Right ventricle myocardium inferior (tissue), 1 donor: ENCODE data around the gene MS4A14. TPM values are rescaled to one million over a fixed set of nuclear protein-coding genes. Genes with fewer than 3 reads are reported as not detected.
A peak's percentile ranks its signal among the peaks of the same experiment; 100 is the strongest.
"Not testable (repeated sequence)": the region's sequence is repeated elsewhere in the genome, so short reads cannot be mapped to it uniquely, and the experiment has no call there.

Source experiments
- ATAC-seq: fragments of 200-7000 bp; cut with Tn5 transposase; one replicate; pipeline ENCODE4 v1.9.1; 2020; ENCODE audit warnings: mild to moderate bottlenecking, moderate library complexity
- DNase-seq: peaks from one replicate; pipeline ENCODE4 v3.0.0; 2021; ENCODE audit errors: missing footprints
- intact Hi-C: fragments of 100-400 bp; cut with DNase I; formaldehyde crosslinking; loops from one replicate; pipeline ENCODE4 v1.11.0; 2022
- long read RNA-seq: library from polyadenylated mRNA; unstranded; transcript quantifications from one replicate; pipeline ENCODE4 v2.0.0, GENCODE V29; 2021
- total RNA-seq: library from RNA; stranded (reverse); fragmentation: NEBNext Ultra II Directional; extraction: Animal tissue kit (Norgen Biotek cat#: 25700); gene quantifications from one replicate; pipeline ENCODE4 v1.2.1, GENCODE V29; 2021
- donor health status: DM: no; HTN: yes; CAD: no; lungs with severe emphysema.

MS4A14 gene, protein sequence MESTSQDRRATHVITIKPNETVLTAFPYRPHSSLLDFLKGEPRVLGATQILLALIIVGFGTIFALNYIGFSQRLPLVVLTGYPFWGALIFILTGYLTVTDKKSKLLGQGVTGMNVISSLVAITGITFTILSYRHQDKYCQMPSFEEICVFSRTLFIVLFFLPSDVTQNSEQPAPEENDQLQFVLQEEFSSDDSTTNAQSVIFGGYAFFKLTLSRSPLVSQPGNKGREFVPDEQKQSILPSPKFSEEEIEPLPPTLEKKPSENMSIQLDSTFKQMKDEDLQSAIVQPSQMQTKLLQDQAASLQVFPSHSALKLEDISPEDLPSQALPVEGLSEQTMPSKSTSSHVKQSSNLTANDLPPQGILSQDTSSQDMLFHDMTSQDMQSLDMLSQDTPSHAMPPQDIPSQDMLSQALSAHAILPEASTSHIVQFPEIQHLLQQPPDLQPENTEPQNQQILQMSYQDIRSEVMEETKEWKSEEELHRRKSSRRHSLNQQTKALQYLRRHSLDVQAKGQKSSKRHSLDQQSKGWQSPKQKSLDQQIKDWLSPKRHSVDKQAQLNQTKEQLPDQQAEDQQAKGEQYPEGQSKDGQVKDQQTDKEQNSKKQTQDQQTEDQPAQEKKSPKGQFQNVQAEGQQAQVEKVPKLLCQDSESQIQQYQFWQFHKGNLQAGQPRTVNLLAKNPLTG
- 1.0 TPM for total RNA-seq
- long read RNA-seq = 0 reads

DNA sequence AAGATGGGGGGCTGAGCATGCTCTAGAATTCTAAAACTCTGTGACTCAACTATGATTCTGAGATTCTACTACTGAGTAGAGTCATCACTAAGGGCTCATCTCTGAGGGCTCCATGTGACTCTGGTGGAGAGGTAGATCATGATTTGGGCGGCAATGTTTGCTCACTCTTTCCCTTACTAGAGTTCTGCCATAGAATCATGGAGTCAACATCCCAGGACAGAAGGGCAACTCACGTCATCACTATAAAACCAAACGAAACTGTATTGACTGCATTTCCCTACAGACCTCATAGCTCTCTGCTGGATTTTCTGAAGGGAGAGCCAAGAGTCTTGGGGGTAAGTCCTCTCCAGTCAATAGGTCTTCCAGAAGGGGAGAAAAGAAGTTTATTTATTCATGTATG, at the start of gene MS4A14:
MS4A14 (plus strand) TSS at position 78 of the 400 bp plus-strand sequence; CDS start at position 198, 120 bp downstream.
- intact Hi-C loops = no loop called here
- DNase-seq (no peak), ATAC-seq (no peak)

DNA sequence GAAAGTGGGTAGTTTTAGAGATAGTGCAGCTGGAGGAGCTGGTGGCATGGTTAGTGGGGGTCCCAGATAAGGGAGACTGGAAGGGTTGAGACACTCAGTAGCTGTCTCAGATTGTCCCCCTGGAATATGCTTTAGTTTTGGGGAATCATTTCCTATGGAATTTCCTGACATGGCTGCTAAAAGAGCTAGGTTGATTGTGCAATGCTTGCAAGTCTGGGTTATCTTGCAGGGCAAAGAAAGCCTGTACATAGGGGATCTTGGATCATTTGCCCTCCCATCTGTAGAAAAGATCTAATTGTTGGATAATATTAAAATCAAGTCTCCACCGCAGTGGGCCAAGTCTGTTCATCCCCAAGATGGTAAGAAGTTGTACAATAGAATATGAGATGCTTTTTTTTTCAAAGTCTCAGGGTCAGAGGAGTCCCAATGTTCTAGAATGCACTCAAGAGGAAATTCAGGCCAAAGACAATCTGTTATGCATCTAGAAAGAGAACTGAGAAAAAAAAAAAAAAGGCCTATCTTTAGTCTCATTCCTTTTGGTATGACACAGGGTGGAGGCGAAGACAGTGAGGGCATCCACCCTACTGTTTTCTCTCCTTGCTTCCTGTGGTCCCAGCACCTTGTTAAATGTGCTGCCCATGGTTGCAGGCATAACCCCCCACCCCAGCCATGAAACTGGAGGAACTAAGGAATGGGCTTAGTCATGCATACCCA, 49.0 kb upstream of the MS4A14 start:
- intact Hi-C loops = no loop called here
- DNase-seq = no peak

DNA sequence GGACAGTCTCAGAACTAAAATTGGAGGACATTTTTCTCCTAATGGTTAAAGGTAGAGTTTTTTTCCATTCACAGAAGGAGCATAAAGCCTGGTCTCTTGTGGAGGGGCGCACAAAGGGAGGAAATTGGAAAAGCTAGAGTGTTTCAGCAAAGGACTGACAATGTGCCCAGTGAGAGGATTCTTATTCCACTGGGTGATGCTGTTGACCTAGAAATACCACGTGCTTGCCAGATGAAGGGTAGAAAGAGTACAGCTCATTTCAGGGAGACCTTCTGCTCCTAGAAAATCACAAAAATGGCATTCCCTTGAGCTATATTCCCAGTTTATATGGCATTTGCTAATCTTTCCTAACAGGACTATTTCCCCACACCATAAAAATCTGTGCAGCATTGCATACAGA, 48.1 kb upstream of the MS4A14 start:
- intact Hi-C loops = no loop called here
- no peak for DNase-seq
- ATAC-seq = no peak

More for the DNA sequence above, 49.0 kb upstream of the MS4A14 start:
- ATAC-seq = no peak

DNA sequence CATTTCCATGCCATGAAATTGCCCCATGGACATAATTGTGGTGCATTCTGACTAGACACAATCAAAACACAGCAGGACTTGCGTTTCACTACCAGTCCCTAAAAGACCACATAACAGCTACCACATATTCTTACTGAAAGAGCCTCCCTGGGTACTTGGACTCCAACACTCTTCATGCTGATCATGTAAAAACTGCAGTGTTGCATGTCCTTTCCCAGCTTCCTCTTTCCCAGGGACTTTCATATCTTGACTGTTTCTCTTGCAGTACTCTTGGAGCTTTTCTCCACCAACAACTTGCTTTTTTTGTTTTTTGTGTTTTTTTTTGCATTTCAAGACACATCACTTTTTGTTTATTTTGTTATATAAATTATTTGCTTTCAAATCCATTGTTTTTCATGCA, 46.3 kb upstream of the MS4A14 start:
- intact Hi-C loops = no loop called here
- no peak for DNase-seq
- no peak for ATAC-seq

DNA sequence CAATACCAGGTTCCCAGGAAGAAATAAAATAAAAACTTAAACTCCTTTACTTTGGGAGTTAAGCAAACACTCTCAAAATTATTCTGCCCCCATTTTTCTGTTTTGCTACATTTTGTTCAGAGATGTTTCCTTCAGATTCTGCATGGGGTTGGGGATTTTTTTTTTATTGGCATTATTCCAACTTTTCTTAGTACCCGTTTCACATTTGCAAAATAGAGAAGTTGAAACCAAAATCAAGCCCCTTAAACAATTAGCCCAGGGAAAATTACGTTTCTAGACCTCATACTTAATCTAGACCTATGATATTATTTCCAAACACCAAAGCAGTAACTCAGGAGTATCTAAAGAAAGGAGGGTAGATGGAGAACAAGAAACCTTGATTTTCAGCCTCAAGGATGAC, 38.5 kb upstream of the MS4A14 start:
- ATAC-seq (no peak), DNase-seq (no peak)
- intact Hi-C loops = no loop called here

DNA sequence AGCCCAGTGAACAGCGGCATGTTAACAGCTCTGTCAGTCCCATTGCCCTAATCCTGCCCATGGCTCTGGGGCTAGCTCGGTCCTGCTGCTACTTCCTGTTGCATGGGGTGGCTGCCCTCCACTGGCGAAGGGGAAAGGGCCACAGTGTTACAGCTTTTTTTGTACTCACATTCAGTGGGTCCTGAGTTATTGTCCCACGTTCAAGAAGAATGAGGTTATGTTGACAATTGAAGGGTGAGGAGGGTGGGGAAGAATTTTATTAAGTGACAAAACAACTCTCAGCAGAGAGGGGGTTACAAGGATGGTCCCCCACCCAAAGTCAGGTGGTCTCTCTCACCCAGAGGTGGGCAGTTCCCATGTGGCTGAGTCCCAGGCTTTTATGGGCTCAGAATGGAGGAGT, 35.6 kb upstream of the MS4A14 start:
- intact Hi-C loops = no loop called here
- no peak for DNase-seq
- no peak for ATAC-seq

DNA sequence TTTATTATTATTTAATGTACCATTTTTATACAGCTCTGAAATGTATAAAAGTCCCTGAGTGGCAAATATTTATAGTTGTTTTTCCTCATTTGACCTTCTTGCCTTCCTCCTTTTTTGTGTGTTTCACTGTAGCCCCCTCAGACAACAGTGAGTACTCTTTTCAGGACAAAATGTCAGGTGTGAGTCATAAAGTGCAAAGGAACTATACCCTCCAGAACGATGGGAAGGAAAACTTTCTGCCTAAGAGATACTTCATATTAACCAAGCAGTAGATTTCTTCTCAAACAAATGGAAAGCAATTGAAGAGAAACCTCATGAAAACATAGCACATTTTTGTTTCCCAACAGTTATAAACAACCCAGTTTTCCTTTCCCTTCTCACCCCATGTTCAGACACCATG, 34.0 kb upstream of the MS4A14 start:
- no peak for ATAC-seq
- DNase-seq = no peak
- intact Hi-C loops = no loop called here

DNA sequence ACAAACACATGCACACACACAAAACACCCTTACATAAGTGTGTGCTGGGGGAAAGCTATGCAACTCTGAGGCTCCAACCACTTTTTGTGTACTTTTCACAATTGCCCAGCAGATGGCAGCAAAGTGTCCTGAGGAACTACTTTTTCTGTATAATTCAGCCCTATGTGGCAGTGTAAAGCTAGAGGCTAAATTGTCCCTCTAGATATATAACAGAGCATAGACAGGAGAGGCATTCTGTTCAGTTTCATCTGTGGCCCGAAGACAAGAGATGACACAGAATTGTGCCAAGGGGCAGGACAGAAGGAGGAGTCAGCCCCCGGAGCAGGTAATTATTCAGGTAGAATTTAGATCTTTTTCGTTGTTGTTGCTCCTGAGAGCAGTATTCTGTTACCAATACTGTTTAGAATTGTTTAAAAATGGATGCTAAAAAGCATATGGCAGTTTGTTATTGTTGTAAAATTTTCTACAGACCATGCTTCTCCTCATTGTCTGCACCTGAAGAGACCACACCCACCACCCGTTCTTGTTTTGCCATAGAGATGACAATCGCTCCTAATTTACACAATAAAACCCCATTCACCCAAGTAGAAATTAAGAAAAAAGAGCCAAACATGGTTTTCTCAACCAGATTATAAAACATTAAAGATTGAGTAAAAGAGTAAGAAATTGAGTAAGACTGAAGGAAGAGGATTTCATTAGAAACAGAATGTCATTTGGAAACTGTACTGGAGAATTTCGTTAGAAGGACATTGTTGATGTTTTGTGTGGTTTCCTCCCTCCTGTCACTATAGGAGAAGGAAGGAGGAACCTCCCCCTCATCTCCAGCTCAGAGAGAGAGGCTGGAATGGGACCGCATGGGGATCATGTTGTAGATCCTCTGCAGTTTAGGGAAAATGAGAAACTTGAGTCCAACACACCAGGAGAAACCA, 32.5 kb upstream of the MS4A14 start:
- intact Hi-C loops = no loop called here
- no peak for DNase-seq
- ATAC-seq = peak; percentile 75

DNA sequence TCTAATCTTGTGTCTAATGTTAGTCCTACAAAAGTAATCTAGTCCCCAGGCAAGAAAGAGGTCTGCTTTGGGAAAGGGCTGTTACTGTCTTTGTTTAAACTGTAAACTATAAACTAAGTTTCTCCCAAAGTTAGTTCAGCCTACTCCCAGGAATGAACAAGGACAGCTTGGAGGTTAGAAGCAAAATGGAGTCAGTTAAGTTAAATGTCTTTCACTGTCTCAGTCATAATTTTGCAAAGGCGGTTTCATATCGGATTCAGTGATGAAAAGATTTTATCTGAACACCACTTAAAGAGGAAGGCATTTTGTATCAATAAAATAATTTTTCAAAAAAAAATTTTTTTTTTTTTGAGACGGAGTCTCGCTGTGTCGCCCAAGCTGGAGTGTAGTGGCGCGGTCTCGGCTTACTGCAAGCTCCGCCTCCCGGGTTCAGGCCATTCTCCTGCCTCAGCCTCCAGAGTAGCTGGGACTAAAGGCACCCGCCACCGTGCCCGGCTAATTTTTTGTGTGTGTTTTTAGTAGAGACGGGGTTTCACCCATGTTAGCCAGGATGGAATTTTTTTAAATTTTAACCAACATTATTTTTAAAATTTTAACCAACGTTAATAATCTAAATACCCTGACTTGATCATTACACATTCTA, 29.9 kb upstream of the MS4A14 start:
- intact Hi-C loops, ATAC-seq, DNase-seq: not testable (repeated sequence)

DNA sequence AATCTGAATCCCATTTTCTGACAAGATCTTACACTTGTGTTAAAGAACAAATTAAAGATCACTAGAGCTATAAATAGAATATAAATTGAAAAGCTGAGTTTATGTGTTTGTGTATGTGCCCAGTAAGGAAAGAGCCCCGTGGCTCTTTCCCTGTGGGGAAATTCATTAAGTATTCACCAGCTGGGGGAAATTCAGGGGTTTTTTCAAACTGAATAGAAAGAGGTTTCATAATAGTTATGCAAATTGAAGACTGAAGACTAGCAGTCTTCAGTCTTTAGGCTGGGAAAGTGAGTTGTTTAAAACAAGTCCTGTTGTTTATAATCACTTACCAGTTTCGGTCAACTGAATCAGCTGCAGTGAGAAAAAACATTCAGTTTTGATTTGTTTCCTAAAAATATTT, 29.2 kb upstream of the MS4A14 start:
- DNase-seq (no peak), ATAC-seq (no peak)

DNA sequence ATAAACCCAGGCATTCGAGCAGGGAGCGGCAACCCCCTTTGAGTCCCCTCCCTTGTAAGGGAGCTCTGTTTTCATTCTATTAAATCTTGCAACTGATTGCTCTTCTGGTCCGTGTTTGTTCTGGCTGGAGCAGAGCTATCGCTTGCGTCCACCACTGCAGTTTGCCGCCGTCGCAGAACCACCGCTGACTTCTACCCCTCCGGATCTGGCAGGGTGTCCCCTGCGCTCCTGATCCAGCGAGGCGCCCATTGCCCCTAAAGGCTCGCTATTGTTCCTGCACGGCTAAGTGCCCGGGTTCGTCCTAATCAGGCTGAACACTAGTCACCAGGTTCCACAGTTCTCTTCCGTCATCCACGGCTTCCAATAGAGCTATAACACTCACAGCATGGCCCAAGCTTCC, 28.4 kb upstream of the MS4A14 start:
- ATAC-seq (no peak), DNase-seq (no peak)
- intact Hi-C loops = no loop called here

More for the DNA sequence above, 29.2 kb upstream of the MS4A14 start:
- intact Hi-C loops = no loop called here

DNA sequence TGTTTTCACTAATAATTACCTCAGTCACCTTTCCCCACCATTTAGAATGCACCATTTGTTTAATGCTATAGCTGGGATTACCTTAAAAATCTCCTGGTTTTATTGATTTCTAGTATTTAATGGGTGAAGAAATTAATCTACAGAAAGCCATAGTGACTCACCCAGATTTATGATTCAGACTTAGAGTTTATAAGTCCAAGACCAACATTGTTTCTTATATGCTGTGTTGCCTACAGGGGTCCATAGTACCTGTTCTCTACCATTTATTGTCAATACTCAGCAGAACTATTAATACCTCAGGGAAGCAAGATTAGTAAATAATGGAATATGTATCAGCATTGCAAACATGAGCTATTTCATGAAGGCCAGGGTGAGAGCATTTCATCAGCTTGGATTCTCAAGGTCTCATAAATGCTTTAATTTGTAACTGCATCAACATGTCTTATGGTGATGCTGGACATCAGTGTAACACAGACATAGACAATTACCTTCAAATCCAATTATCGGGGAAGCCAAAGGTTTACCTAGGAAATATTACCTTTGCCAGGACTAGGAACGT, 25.9 kb upstream of the MS4A14 start:
- DNase-seq (no peak), ATAC-seq (no peak)
- intact Hi-C loops = no loop called here

DNA sequence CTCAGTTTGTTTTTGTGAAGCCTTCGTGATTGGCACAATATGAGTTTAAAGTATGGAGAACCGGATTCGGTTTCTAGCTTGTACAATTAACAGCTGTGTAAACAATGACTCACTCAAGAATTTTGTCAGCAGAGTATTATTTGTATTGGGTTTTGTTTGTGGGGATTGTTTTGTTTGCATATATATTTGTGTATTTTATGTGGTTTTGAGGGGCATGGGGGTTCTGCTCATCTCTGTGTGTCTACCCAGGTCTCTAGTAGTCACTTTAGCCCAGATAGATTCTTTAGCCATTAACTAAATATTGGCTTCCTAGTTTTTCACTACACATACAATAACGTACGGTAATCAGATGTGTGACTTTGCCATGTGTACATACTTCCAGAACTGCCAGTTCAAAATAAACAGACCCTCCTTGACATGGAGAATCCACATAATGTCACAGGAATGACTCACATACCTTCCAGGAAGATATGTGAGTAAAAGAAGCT, 25.4 kb upstream of the MS4A14 start:
- intact Hi-C loops = no loop called here
- no peak for ATAC-seq
- no peak for DNase-seq

DNA sequence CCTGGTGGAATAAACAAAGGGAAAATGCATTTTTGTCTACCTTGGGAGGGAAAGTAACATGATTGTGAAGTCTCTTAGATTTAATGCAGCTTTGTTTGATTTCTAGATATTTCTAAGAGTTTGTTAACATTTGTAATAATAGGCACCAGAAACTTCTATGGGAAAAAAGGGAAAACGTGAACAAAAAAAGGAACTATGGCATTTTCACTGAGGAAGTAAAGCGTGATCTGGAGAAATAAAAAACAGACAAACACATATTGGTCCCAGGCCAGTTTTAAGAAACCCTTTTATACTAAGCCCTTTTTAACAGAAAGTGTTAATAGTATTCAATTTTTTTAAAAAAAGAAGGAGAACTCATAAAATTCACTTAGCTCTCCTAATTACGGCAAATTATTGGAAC, 24.9 kb upstream of the MS4A14 start:
- no peak for DNase-seq
- ATAC-seq = no peak
- intact Hi-C loops = no loop called here

DNA sequence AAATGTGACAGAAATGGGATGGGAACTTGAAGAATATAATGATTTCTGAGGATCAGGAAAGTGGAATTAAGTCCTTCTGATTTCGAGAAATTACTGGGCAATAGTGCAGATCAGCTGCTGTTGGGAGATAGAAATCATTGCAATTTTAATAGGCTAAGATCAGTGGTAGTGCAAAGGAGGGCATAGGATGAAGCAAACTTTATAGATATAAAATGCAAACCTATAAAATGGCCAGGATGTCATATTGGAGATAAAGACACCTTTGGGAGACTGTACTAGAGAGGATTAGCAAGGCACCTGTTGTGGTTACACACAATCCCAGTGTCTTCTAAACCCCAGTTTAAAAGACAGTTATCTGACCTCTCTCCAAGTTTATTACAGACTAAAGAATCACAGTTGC, 24.4 kb upstream of the MS4A14 start:
- intact Hi-C loops = no loop called here

DNA sequence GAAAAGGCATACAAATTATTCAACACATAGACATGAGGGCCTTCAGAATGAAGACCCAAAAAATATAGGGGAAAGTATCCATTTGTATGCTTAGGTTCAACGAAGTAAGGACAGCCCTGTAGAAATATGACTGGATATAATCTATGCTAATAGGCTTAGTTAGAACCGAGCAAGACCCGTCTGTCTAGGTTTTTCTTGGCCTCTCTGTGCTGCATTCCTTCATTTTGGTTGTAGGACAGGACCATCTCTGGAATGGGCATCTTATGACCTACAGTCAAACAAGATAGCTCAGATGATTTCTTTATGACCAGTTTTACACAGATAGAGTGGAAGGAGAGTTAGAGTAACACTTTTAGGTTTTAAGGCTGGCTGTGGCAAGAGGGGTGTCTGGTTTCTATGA, 23.5 kb upstream of the MS4A14 start:
- intact Hi-C loops = no loop called here
- DNase-seq = no peak
- ATAC-seq = no peak

More for the DNA sequence above, 24.4 kb upstream of the MS4A14 start:
- DNase-seq (no peak), ATAC-seq (no peak)

DNA sequence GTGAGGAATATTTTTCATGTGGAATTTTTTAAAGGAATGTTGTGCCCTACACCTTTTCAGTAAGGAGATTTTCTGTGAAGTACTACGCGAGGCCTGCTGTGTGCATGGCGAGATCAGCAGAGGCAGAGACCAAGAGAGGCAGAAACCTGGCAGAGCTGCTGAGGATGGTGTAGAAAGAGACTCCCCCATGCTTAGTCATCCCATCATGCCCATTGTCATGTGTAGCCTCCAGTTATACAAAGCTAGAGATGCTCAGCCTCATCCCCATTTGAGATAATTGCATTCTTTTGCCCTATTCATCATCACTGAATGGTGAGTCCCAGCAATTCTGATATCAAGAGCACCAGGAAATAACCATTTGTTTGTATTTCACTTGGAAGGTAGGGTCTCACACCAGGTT, 20.9 kb upstream of the MS4A14 start:
- ATAC-seq (no peak), DNase-seq (no peak)
- intact Hi-C loops = no loop called here

DNA sequence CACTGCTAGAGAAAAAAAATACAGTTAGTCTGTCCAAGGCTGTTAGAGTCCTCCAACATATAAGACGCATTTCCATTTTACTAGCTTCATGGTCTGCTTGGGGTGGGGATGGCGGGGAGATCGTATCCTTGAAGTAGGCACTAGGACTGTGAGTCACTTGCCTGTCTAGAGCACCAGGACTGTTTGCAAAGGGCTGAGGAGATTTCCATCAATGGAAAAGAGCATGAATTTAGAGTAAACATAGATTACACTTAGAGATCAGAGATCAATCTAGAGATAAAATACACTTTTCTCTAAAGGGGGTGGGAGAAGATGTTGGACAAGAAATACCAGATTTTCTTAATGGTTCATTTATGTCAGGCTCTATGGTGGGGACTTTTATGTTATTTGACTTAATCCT, 19.7 kb upstream of the MS4A14 start:
- intact Hi-C loops = no loop called here
- DNase-seq (no peak), ATAC-seq (no peak)
